Naive B cell (primary cell): ENCODE measurements around the gene STK32C. TPM values are rescaled to one million over a fixed set of nuclear protein-coding genes. Genes with fewer than 3 reads are reported as not detected.
A peak's percentile ranks its signal among the peaks of the same experiment; 100 is the strongest.

Experiments
- ATAC-seq, 2 donors: fragments of 150-1000 bp; cut with Tn5 transposase; 2 replicates each; pipeline ENCODE4 v1.10.0; 2021; ENCODE audit warnings: low read depth in 2 of 2, mild to moderate bottlenecking in 2 of 2, moderate library complexity in 2 of 2
- DNase-seq: peaks from one replicate; pipeline ENCODE4 v3.0.0; 2022
- H3K27ac Mint-ChIP-seq, 6 donors: one replicate each; pipeline ENCODE4 v1.8.0; 2020 to 2022; ENCODE audit warnings: mild to moderate bottlenecking in 6 of 6, mixed read lengths in 6 of 6, moderate library complexity in 5 of 6, inconsistent platforms in 2 of 6
- H3K27me3 Mint-ChIP-seq, 3 donors: one replicate each; pipeline ENCODE4 v1.8.0; 2021 to 2022; ENCODE audit warnings: mixed read lengths in 3 of 3, mild to moderate bottlenecking in 1 of 3
- H3K36me3 Mint-ChIP-seq, 2 donors: one replicate each; pipeline ENCODE4 v1.8.0; 2020 to 2022; ENCODE audit warnings: mixed read lengths in 2 of 2, inconsistent platforms in 1 of 2, mild to moderate bottlenecking in 1 of 2
- H3K4me1 Mint-ChIP-seq, 3 donors: one replicate each; pipeline ENCODE4 v1.8.0; 2020 to 2022; ENCODE audit warnings: mixed read lengths in 3 of 3, inconsistent platforms in 1 of 3, mild to moderate bottlenecking in 1 of 3, moderate library complexity in 1 of 3
- H3K4me3 Mint-ChIP-seq, 8 donors: one replicate each; pipeline ENCODE4 v1.8.0; 2020 to 2022; ENCODE audit warnings: mild to moderate bottlenecking in 8 of 8, mixed read lengths in 8 of 8, moderate library complexity in 8 of 8, inconsistent platforms in 2 of 8
- H3K9me3 Mint-ChIP-seq, 7 donors: one replicate each; pipeline ENCODE4 v1.8.0; 2020 to 2022; ENCODE audit warnings: mixed read lengths in 7 of 7, mild to moderate bottlenecking in 5 of 7, inconsistent platforms in 2 of 7, moderate library complexity in 1 of 7
- polyA plus RNA-seq, 6 donors: library from polyadenylated mRNA; unstranded; fragments of 300-500 nt; fragmentation: Illumina TruSeq; gene quantifications; one replicate each; pipeline ENCODE4 v1.2.3, GENCODE V29; 2021; ENCODE audit warnings: low read depth in 6 of 6

Gene STK32C
- polyA plus RNA-seq, 6 donors from 2014 or later, result 5.7 to 9.5 (median 7.2) TPM

GRCh38 chr10:132209130-132209529, 98.6 kb downstream of the STK32C start:
- Mint-ChIP-seq H3K27me3 (no peaks in the 10 kb centered on the region), H3K36me3 (peaks cover 16 to 17% of the 10 kb centered on the region in 2 donors), H3K4me1 (peaks cover 0 to 5% (median 0%) of the 10 kb centered on the region in 3 donors), H3K4me3 (no peak overlapping the region), H3K27ac (no peak overlapping the region), H3K9me3 (peaks cover 5 to 21% (median 14%) of the 10 kb centered on the region in 7 donors)
- no peak for DNase-seq
- ATAC-seq, result no peak

GRCh38 chr10:132208462-132209050, 99.2 kb downstream of the STK32C start:
- Mint-ChIP-seq H3K9me3 (peaks cover 2 to 15% (median 8%) of the 10 kb centered on the region in 7 donors), H3K27me3 (no peaks in the 10 kb centered on the region), H3K36me3 (peaks cover 11% of the 10 kb centered on the region in 2 donors), H3K27ac (no peak overlapping the region), H3K4me3 (no peak overlapping the region), H3K4me1 (peaks cover 0 to 5% (median 0%) of the 10 kb centered on the region in 3 donors)
- no peak for ATAC-seq
- DNase-seq, result no peak

DNA sequence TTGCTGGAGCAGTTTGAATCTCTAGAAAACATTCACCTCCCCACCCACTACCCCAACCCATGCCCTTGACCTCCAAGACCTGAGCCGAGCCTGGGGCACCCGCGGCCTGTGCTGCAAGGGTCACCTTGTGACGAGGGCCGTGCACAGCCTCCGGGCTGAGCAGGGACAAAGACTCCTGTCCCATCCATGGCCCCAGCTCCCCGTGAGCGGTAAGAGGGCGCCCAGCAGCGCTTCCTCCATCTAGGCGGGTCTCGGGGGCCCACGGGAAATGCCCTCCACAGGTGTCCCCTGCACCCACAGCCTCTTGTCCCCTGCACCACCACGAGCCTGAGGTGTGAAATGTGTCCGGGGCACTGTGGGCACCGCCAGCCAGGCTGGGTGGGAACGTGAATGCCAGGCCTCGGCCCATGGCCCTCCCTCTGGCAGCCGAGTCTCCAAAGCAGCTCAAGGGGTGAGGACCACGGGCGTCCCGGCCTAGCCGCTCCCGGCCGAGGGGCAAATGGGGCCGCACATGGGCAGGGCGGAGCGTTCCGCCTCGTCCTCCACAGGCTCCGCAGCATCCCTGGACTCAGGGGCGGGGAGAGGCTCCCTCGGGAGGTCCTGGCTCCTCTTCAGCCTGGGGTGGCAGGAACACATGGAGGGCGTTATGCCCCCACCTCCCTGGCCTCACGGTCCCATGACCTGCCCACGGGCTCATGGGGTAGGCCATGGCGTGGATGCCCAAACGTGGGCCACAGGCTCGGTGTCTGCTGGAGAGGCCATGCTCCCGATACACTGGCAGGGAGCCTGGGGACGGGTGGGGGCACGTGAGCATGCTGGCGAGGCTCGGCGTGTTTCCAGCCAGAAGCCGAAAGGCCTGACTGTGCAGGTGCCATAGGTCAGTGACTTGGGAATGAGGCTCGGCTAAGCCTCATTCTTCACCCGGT, 100.0 kb downstream of the STK32C start:
- Mint-ChIP-seq H3K36me3 (peaks cover 7 to 8% of the 10 kb centered on the region in 2 donors), H3K4me1 (peaks cover 0 to 5% (median 0%) of the 10 kb centered on the region in 3 donors), H3K27ac (no peak overlapping the region), H3K4me3 (no peak overlapping the region), H3K27me3 (no peaks in the 10 kb centered on the region), H3K9me3 (peaks cover 0 to 8% (median 4%) of the 10 kb centered on the region in 7 donors)
- DNase-seq, result no peak
- ATAC-seq, result no peak

DNA sequence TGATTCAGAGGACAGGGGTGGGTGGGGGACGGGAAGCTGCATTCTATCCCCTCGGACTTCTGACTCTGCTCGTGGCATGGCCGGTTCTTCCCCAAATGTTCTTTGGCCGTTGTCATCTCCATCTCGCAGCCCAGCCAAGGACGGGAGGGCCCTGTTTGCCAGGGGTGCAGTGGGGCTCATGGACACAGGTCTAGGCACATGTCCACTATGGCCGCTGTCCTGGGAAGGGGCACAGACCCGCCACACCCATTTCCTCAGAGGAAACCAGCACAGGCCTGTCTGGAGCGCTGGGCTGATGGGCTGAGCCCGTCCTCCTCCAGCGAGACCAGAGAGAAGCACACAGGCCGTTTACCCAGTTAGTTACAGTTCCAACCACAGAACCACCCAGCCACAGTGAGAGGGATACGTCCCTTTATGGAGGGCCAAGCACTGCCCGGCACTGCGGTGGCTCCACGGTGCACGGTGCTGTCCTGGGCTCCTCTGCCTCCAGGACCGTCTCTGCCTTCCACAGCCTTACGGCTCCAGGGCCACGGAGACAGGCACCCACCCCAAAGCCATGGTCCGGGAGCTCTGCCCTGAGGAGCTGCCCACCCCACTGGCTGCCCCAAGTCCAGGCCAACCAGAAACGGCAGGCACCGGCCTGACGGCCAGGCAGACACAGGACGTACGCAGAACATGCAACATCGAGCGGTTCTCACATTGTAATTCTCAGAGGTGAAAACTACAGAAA, 100.8 kb downstream of the STK32C start:
- H3K27ac Mint-ChIP-seq, result no peak overlapping the region
- no peak overlapping the region for H3K4me3 Mint-ChIP-seq
- ATAC-seq, result no peak
- H3K36me3 Mint-ChIP-seq, result peaks cover under 1% of the 10 kb centered on the region in 2 donors
- peaks cover 0 to 5% (median 0%) of the 10 kb centered on the region in 3 donors for H3K4me1 Mint-ChIP-seq
- H3K9me3 Mint-ChIP-seq, result peaks cover 0 to under 1% (median 0%) of the 10 kb centered on the region in 7 donors
- H3K27me3 Mint-ChIP-seq, result no peaks in the 10 kb centered on the region
- no peak for DNase-seq

DNA sequence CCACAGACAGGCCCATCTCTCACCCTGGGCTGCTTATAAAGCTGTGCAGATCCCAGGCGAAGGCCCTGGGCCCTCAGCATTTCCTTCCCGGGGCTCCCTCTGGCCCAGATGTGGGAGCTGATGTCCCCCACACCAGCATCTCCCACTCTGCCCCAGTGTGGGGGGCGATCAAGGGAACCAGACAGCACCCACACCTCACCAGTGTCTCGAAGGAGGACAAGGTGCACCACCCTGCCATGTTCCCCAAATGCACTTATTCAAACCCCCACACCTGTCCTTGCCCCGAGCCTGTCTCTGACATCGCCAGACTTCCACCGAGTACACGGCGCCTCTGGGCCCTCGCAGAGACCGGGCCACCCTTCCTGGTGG, 101.4 kb downstream of the STK32C start:
- Mint-ChIP-seq H3K27ac (no peak overlapping the region), H3K9me3 (no peaks in the 10 kb centered on the region), H3K4me1 (peaks cover 0 to 5% (median 0%) of the 10 kb centered on the region in 3 donors), H3K4me3 (no peak overlapping the region), H3K27me3 (no peaks in the 10 kb centered on the region), H3K36me3 (no peaks in the 10 kb centered on the region)
- DNase-seq (no peak), ATAC-seq (no peak)

GRCh38 chr10:132205650-132206376, 101.9 kb downstream of the STK32C start:
- ATAC-seq (no peak), DNase-seq (no peak)
- H3K36me3 Mint-ChIP-seq, result no peaks in the 10 kb centered on the region
- no peak overlapping the region for H3K27ac Mint-ChIP-seq
- H3K4me1 Mint-ChIP-seq, result peaks cover 0 to 5% (median 0%) of the 10 kb centered on the region in 3 donors
- no peaks in the 10 kb centered on the region for H3K9me3 Mint-ChIP-seq
- no peak overlapping the region for H3K4me3 Mint-ChIP-seq
- no peaks in the 10 kb centered on the region for H3K27me3 Mint-ChIP-seq

DNA sequence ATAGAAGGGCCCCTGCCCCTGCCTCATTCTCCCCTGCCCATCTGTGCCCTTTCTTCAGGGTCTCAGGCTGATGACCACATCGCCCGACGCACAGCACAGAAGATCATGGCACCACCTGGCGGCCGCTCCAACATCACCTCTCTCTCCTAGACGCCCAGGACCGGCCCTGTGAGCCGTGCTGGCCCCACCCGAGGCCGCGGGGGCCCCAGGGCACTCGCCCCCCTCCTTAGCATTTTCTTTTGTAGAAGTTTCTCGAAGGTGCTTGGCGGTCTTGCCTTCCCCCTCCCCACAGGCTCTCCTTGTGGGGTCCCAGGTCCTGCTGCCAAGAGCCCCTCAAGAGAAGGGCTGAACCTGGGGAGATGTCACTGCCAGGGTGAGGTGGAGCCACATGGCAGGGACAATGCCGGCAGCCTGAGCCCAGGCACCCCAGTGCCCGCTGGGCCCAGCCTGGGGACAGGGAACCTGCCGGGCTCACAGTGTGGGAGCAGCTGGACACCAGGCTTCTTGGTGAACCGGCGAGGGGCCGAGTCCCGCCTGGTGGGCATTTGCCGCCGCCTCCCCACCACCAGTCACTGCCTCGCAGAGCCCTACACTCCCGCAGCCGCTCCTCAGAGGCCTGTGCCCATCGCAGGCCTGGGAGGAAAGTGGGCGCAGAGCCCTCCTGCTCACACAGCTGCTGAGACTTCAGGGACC, 102.8 kb downstream of the STK32C start:
- Mint-ChIP-seq H3K4me1 (peaks cover 0 to 5% (median 0%) of the 10 kb centered on the region in 3 donors), H3K36me3 (no peaks in the 10 kb centered on the region), H3K27ac (no peak overlapping the region), H3K9me3 (no peaks in the 10 kb centered on the region), H3K27me3 (no peaks in the 10 kb centered on the region), H3K4me3 (no peak overlapping the region)
- no peak for DNase-seq
- no peak for ATAC-seq

GRCh38 chr10:132204078-132204780, 103.5 kb downstream of the STK32C start:
- H3K27me3 Mint-ChIP-seq, result no peaks in the 10 kb centered on the region
- no peak for ATAC-seq
- H3K9me3 Mint-ChIP-seq, result no peaks in the 10 kb centered on the region
- no peak overlapping the region for H3K4me3 Mint-ChIP-seq
- H3K4me1 Mint-ChIP-seq, result peaks cover 0 to 5% (median 0%) of the 10 kb centered on the region in 3 donors
- no peaks in the 10 kb centered on the region for H3K36me3 Mint-ChIP-seq
- no peak overlapping the region for H3K27ac Mint-ChIP-seq
- no peak for DNase-seq

DNA sequence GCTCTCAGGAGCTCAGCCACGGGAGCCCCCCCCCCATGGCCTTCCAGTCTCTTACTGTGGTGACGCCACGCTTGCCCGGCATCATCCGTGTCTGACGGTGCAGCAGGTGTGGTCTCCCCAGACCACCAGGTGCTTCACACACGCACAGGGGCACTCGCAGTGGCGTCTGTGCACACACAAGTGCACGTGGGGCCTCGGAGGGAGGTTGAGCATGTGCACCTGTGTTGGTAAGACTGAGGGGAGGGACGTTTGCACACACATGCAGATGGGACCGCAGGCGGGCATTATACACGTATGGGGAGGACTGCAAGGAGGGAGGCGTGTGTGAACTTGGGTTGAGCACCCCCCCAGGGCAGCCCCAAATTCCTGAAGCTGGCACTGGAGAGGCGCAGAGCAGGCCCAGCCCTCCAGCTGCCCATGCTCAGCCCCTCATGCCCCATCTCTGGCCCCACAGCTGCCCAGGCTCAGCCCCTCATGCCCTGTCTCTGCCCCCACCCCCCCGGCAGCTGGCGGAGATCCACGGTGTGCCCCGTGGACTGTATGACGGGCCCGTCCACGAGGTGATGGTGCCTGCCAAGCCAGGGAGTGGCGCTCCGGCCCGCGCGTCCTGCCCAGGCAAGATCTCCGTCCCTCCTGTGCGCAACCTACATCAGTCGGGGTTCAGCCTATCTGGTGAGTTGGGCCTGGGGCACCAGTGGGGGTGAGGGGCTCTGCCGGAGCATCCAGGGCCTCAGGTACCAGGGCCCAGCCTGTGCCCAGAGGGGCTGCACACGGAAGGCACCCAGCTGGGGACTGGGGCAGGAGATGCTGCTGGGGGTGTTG, 104.3 kb downstream of the STK32C start:
- no peaks in the 10 kb centered on the region for H3K27me3 Mint-ChIP-seq
- ATAC-seq, result no peak
- DNase-seq, result no peak

DNA sequence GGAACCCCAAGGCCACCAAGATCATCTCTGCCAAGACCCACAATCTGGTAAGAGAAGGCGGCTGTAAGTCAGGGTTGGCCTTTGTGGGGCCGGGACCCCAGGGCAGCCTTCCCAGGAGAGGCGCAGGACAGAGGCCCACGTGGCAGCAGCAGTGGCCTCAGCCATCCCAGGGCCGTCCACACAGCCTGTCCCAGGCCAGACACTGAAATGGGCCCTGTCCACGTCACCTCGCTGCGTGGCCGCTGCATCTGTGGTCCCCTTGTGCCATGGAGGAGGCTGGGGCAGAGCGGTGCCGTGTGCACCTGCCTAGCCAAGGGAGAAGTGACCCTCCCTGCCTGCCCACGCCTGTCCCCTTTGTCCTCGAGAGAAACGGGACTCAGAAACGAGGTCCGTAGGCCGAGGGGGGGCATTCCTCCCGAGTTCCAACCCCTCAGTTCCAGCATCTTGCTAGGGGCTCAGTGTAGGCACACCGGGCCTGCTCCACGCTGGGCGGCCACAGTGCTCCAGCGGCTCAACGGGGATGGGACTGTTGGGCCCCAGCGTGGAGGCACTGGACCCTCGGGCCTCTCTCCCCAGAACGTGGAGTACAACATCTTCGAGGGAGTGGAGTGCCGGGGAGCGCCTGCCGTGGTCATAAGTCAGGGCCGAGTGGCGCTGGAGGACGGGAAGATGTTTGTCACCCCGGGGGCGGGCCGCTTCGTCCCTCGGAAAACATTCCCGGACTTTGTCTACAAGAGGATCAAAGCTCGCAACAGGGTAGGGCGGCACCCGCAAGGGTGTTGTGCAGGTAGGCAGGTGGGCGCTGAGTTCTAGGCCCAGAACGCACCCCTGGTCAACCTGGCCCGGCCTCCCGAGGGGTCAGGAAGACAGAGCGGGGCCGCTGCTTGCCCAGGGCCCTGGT, 105.4 kb downstream of the STK32C start:
- no peak for DNase-seq

More for the DNA sequence above, 104.3 kb downstream of the STK32C start:
- H3K4me1 Mint-ChIP-seq, result no peaks in the 10 kb centered on the region
- peak overlapping the region in 1 of 8 donors; percentile 70 for H3K4me3 Mint-ChIP-seq
- H3K36me3 Mint-ChIP-seq, result no peaks in the 10 kb centered on the region
- H3K9me3 Mint-ChIP-seq, result no peaks in the 10 kb centered on the region
- no peak overlapping the region for H3K27ac Mint-ChIP-seq

More for the DNA sequence above, 105.4 kb downstream of the STK32C start:
- Mint-ChIP-seq H3K9me3 (no peaks in the 10 kb centered on the region), H3K4me1 (no peaks in the 10 kb centered on the region), H3K27me3 (no peaks in the 10 kb centered on the region), H3K27ac (no peak overlapping the region), H3K36me3 (no peaks in the 10 kb centered on the region), H3K4me3 (no peak overlapping the region)
- no peak for ATAC-seq
